K562 (cell line): ENCODE results near the gene SLC6A8. TPM values are rescaled to one million over a fixed set of nuclear protein-coding genes. Genes with fewer than 3 reads are reported as not detected.

Experiments
- ATAC-seq: fragments of 200-7000 bp; cut with Tn5 transposase; 3 replicates; pipeline ENCODE4 v1.9.1; 2020; ENCODE audit warnings: moderate library complexity
- BruUV-seq: library from RNA; stranded (reverse); fragments of 400-500 nt; replicated peaks from 2 replicates; lab custom pipeline; 2021; lab: Mats Ljungman, UMichigan
- CTCF ChIA-PET: fragments of 300-600 bp; formaldehyde crosslinking; extraction: SDS; loops from one replicate; lab custom pipeline; 2021; ENCODE audit warnings: low intra/inter-chr PET ratio; lab: Yijun Ruan, JAX
- POLR2A ChIA-PET: fragments of 300-600, 350-650 bp; sonication (Branson Sonifier 250); formaldehyde crosslinking; extraction: SDS; loops from one replicate; lab custom pipeline; 2021; ENCODE audit warnings: antibody characterized with exemption, inconsistent platforms; lab: Yijun Ruan, JAX
- DNase-seq, 4 experiments: peaks; one replicate each; pipeline versions ENCODE4 v3.0.0 to v3.0.0-alpha.2; 2011 to 2018; ENCODE audit warnings: low spot score in 3 of 4, mixed read lengths in 3 of 4; ENCODE audit errors: extremely low read depth in 1 of 4
- FAIRE-seq: peaks from 2 replicates; lab custom pipeline; 2011; peaks lifted over from hg19 to GRCh38; lab: Jason Lieb, UNC
- H2AFZ ChIP-seq: 2 replicates; pipeline ENCODE4 v1.6.0; 2011; ENCODE audit warnings: low read depth, low read length, control low read depth, inconsistent platforms
- H3K27ac ChIP-seq: fragments of 200-600 bp; 3 replicates; pipeline ENCODE4 v1.8.0; 2011; ENCODE audit warnings: low read depth, mild to moderate bottlenecking, control low read depth, inconsistent platforms, low read length, moderate library complexity, mixed read lengths; ENCODE audit errors: extremely low read depth
- H3K27me3 ChIP-seq, 2 experiments: fragments of 300-600 bp in 1 of 2; 2 replicates in 1 of 2; 3 replicates in 1 of 2; pipeline versions ENCODE4 v1.6.0 to v1.8.0; 2011; ENCODE audit warnings: inconsistent platforms in 2 of 2, low read length in 2 of 2, mild to moderate bottlenecking in 1 of 2, mixed read lengths in 1 of 2, moderate library complexity in 1 of 2; ENCODE audit not compliant: control insufficient read depth in 2 of 2, insufficient read depth in 2 of 2
- H3K36me3 ChIP-seq: fragments of 300-600 bp; 3 replicates; pipeline ENCODE4 v1.8.0; 2011; ENCODE audit warnings: mild to moderate bottlenecking, low read length, inconsistent platforms; ENCODE audit not compliant: control insufficient read depth, insufficient read depth
- H3K4me1 ChIP-seq, 2 experiments: fragments of 200-600 bp in 1 of 2; replicated peaks in 1 of 2; 2 replicates in 1 of 2; 3 replicates in 1 of 2; pipeline versions ENCODE4 v1.5.1 to v1.8.0; 2011; ENCODE audit warnings: inconsistent platforms in 2 of 2, low read length in 2 of 2, mild to moderate bottlenecking in 1 of 2, mixed read lengths in 1 of 2, moderate library complexity in 1 of 2; ENCODE audit not compliant: control insufficient read depth in 2 of 2, insufficient read depth in 2 of 2
- H3K4me2 ChIP-seq: 2 replicates; pipeline ENCODE4 v1.6.1; 2011; ENCODE audit warnings: low read length, control low read depth, inconsistent platforms, mixed read lengths; ENCODE audit not compliant: insufficient read depth
- H3K4me3 ChIP-seq: fragments of 200-600 bp; sonication (generic), shearing (Covaris generic); 2 replicates; pipeline ENCODE4 v1.5.1; 2016; ENCODE audit warnings: control low read depth, inconsistent platforms
- H3K79me2 ChIP-seq: fragments of 200-600 bp; 3 replicates; pipeline ENCODE4 v1.8.0; 2011; ENCODE audit warnings: low read length, inconsistent platforms; ENCODE audit not compliant: control insufficient read depth, insufficient read depth
- H3K9ac ChIP-seq, 2 experiments: 2 replicates each; pipeline versions ENCODE4 v1.6.0 to v1.6.1; 2011; ENCODE audit warnings: low read depth in 2 of 2, low read length in 2 of 2, control low read depth in 1 of 2, inconsistent platforms in 1 of 2, mild to moderate bottlenecking in 1 of 2, mixed read lengths in 1 of 2; ENCODE audit not compliant: insufficient read depth in 1 of 2
- H3K9me1 ChIP-seq: one replicate; pipeline ENCODE4 v1.6.0; 2011; ENCODE audit warnings: inconsistent platforms, mild to moderate bottlenecking, low read length, moderate library complexity; ENCODE audit not compliant: control insufficient read depth, insufficient read depth
- H3K9me3 ChIP-seq: replicated peaks from 2 replicates; pipeline ENCODE4 v1.5.1; 2011; ENCODE audit warnings: low read depth, low read length, inconsistent platforms; ENCODE audit not compliant: control insufficient read depth, insufficient read depth
- H4K20me1 ChIP-seq: replicated peaks from 2 replicates; pipeline ENCODE4 v1.6.1; 2011; ENCODE audit warnings: low read length, inconsistent platforms, mixed read lengths; ENCODE audit not compliant: control insufficient read depth, insufficient read depth
- NFE2 ChIP-seq: IDR thresholded peaks from 2 replicates; pipeline ENCODE4 v1.6.1; 2014; ENCODE audit warnings: antibody characterized with exemption, low read depth
- WGBS: fragments of 100-300 bp; shearing (Covaris generic); methylation state at CpG from one replicate; pipeline ENCODE4 v1.1.6; 2016; ENCODE audit warnings: low coverage, mixed read lengths; ENCODE audit not compliant: insufficient coverage; ENCODE audit errors: missing lambda C conversion rate; 5-methylcytosine and 5-hydroxymethylcytosine counted together
- in situ Hi-C: fragments of 300-500 bp; cut with MboI; formaldehyde crosslinking; loops from 4 replicates; pipeline ENCODE4 v1.15.0; 2018; ENCODE audit warnings: inconsistent platforms, mixed read lengths
- intact Hi-C: fragments of 100-400 bp; cut with micrococcal nuclease; formaldehyde crosslinking; loops from 2 replicates; pipeline ENCODE4 v1.14.2; 2022
- polyA plus RNA-seq, 8 experiments: library from polyadenylated mRNA; depleted of rRNA in 4 of 8; stranded (reverse) in 5 of 8; unstranded in 3 of 8; fragments of >200 nt; fragmentation: Nextera tagmentation in 2 of 8; fragmentation: Illumina TruSeq in 1 of 8; extraction: Ambion mirVana in 2 of 8; extraction: Trizol in 1 of 8; gene quantifications; 2 replicates each; pipeline versions ENCODE4 v1.2.1 to v1.2.3, GENCODE V29; 2011 to 2014; ENCODE audit warnings: inconsistent platforms in 1 of 8, missing spikeins in 1 of 8
- total RNA-seq, 7 experiments: library from RNA; depleted of rRNA in 6 of 7; stranded (reverse); fragments of >200 nt in 6 of 7; fragmentation: Illumina TruSeq in 2 of 7; extraction: Trizol in 2 of 7; gene quantifications; 2 replicates each; pipeline versions ENCODE4 v1.2.1 to v1.2.3, GENCODE V29; 2011 to 2021; ENCODE audit warnings: low replicate concordance in 1 of 7
- TF ChIP-seq, protein P1 (sequence below), 2 experiments: fragments of 150-350 bp in 1 of 2; IDR thresholded peaks; 2 replicates each; pipeline ENCODE4 v1.6.1; 2012 to 2016; ENCODE audit warnings: low read depth in 2 of 2, low read length in 2 of 2, mild to moderate bottlenecking in 1 of 2, moderate library complexity in 1 of 2

Gene SLC6A8
- total and polyA plus RNA-seq, 9 of the 15 experiments (the other 6 are each of a cell fraction or from before 2014, with no cell fraction given): 0.68 to 144 (median 34.3) TPM

DNA sequence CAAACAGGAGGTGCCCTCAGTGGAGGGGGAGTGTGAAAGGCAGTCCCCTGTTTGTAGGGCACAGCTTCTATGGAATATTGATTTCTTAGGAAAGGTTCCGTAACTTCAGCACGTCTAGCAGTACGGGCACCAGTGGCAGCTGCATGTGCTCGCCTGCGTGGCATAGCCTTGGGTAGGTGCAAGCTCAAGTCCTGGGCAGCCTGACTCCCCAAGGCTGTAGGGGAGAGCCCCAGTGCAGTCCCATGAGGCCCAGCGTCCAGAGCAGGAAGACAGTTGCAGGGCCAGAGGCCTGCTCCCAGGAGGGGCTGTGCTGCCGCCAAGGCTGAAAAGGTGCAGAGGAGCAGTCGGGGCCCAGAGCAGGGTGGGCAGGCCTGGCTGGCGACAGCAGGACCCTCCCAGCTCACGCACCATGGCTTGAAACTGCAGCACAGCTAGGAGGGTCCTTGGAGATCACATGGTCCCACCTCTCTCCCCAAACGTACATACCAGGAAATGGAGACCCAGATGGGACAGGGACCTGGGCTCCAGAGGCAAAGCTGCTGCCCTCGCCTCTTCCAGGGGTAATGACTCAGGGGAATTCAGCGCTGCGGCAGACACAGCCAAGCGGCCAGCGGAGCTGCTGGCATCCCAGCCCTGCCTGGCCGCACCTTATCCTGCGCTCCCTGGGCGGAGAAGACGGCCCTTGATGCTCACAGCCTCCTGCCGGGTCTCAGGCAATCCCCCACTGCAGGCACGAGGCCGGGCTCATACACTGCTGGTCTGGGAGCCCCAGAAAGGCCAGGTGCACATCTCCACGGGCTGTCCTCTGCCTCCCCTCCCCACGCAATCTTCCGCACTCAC lies 46.8 kb upstream of the SLC6A8 start:
- Histone ChIP-seq H3K79me2 (no peaks in the 10 kb centered on the region), H3K9me3 (no peaks in the 10 kb centered on the region), H3K4me1 (peaks cover 2 to 73% of the 10 kb centered on the region in 2 experiments; a peak in 3 of 5 replicates), H3K4me2 (no peak overlapping the region), H3K27ac (no peak overlapping the region), H4K20me1 (no peaks in the 10 kb centered on the region), H3K27me3 (peaks cover 0 to 26% of the 10 kb centered on the region in 2 experiments; a peak in 3 of 5 replicates), H3K9ac (peak overlapping the region in 1 of 2 experiments; percentile 45; a peak in 2 of 4 replicates), H2AFZ (0 out of 2 replicates have a peak overlapping the region, but pooled peaks have one; percentile 65), H3K36me3 (no peaks in the 10 kb centered on the region), H3K9me1 (no peaks in the 10 kb centered on the region), H3K4me3 (no peak overlapping the region)
- TF ChIP-seq, protein P1, sequence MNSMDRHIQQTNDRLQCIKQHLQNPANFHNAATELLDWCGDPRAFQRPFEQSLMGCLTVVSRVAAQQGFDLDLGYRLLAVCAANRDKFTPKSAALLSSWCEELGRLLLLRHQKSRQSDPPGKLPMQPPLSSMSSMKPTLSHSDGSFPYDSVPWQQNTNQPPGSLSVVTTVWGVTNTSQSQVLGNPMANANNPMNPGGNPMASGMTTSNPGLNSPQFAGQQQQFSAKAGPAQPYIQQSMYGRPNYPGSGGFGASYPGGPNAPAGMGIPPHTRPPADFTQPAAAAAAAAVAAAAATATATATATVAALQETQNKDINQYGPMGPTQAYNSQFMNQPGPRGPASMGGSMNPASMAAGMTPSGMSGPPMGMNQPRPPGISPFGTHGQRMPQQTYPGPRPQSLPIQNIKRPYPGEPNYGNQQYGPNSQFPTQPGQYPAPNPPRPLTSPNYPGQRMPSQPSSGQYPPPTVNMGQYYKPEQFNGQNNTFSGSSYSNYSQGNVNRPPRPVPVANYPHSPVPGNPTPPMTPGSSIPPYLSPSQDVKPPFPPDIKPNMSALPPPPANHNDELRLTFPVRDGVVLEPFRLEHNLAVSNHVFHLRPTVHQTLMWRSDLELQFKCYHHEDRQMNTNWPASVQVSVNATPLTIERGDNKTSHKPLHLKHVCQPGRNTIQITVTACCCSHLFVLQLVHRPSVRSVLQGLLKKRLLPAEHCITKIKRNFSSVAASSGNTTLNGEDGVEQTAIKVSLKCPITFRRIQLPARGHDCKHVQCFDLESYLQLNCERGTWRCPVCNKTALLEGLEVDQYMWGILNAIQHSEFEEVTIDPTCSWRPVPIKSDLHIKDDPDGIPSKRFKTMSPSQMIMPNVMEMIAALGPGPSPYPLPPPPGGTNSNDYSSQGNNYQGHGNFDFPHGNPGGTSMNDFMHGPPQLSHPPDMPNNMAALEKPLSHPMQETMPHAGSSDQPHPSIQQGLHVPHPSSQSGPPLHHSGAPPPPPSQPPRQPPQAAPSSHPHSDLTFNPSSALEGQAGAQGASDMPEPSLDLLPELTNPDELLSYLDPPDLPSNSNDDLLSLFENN (IDR thresholded peaks at IDR 0.05; ENCODE audit: low read depth in 2 of 2, low read length in 2 of 2): no peak
- TF ChIP-seq NFE2: peak; percentile 29; the same call in 1 of the 2 replicates
- no TSS peak for BruUV-seq
- no peak for FAIRE-seq
- WGBS: 57% methylated on average over 11 of the region's 26 CpGs
- ChIA-PET CTCF (no interaction called here), POLR2A (interaction anchor here (0.7 kb wide), 1 partner anchor 45 kb away, joined by 3 read pairs; no protein-coding TSS in a partner anchor)
- intact Hi-C loops (no loop called here), in situ Hi-C loops (no loop called here)
- peak in 1 of 4 experiments; percentile 2 for DNase-seq
- ATAC-seq: no peak
